Neural cell (in vitro differentiated cells): ENCODE measurements around the gene LRIT1. TPM values are rescaled to one million over a fixed set of nuclear protein-coding genes. Genes with fewer than 3 reads are reported as not detected.

Source experiments
- H2AFZ ChIP-seq: fragments of 200-600, 300-800 bp; sonication (generic), shearing (Covaris generic); 2 replicates; pipeline ENCODE4 v1.6.0; 2014; ENCODE audit warnings: low read depth, mild to moderate bottlenecking, antibody characterized with exemption, low read length, moderate library complexity
- H3F3A ChIP-seq: fragments of 200-600 bp; shearing (Covaris generic); 2 replicates; pipeline ENCODE4 v1.6.1; 2016; ENCODE audit warnings: mild to moderate bottlenecking, moderate library complexity, mixed read lengths, antibody characterized with exemption, low read length; ENCODE audit not compliant: insufficient read depth, poor library complexity, severe bottlenecking
- H3K27ac ChIP-seq: fragments of 200-600, 300-800 bp; sonication (generic), shearing (Covaris generic); 2 replicates; pipeline ENCODE4 v1.5.1; 2014; ENCODE audit warnings: mild to moderate bottlenecking, low read length, moderate library complexity
- H3K27me3 ChIP-seq: fragments of 300-800, 200-600 bp; sonication (generic), shearing (Covaris generic); 2 replicates; pipeline ENCODE4 v1.6.0; 2014; ENCODE audit warnings: mild to moderate bottlenecking, low read depth, low read length, moderate library complexity; ENCODE audit not compliant: insufficient read depth
- H3K36me3 ChIP-seq: fragments of 300-800, 200-600 bp; sonication (generic), shearing (Covaris generic); 2 replicates; pipeline ENCODE4 v1.5.1; 2014; ENCODE audit warnings: mild to moderate bottlenecking, antibody characterized with exemption, low read length, moderate library complexity; ENCODE audit not compliant: insufficient read depth
- H3K4me2 ChIP-seq: fragments of 300-800, 200-600 bp; sonication (generic), shearing (Covaris generic); 2 replicates; pipeline ENCODE4 v1.6.0; 2014; ENCODE audit warnings: mild to moderate bottlenecking, low read length
- H3K4me3 ChIP-seq: fragments of 300-800, 200-600 bp; sonication (generic), shearing (Covaris generic); 2 replicates; pipeline ENCODE4 v1.5.1; 2014; ENCODE audit warnings: mild to moderate bottlenecking, low read length, moderate library complexity
- H3K79me2 ChIP-seq: fragments of 200-600 bp; shearing (Covaris generic); replicated peaks from 2 replicates; pipeline ENCODE4 v1.6.0; 2014; ENCODE audit warnings: mild to moderate bottlenecking, low read length, moderate library complexity; ENCODE audit not compliant: insufficient read depth
- H3K9ac ChIP-seq: fragments of 300-800, 200-600 bp; sonication (generic), shearing (Covaris generic); 2 replicates; pipeline ENCODE4 v1.6.1; 2016; ENCODE audit warnings: mild to moderate bottlenecking, low read length, mixed read lengths
- H3K9me2 ChIP-seq: fragments of 200-600 bp; shearing (Covaris generic); 2 replicates; pipeline ENCODE4 v1.6.1; 2016; ENCODE audit warnings: mild to moderate bottlenecking, low read length, mixed read lengths; ENCODE audit not compliant: insufficient read depth
- H3K9me3 ChIP-seq: fragments of 200-600, 300-800 bp; sonication (generic), shearing (Covaris generic); 2 replicates; pipeline ENCODE4 v1.6.1; 2016; ENCODE audit warnings: mild to moderate bottlenecking, mixed run types, low read length, moderate library complexity, mixed read lengths
- H4K20me1 ChIP-seq: fragments of 200-600 bp; shearing (Covaris generic); 2 replicates; pipeline ENCODE4 v1.6.1; 2016; ENCODE audit warnings: mild to moderate bottlenecking, mixed run types; ENCODE audit not compliant: insufficient read depth
- CTCF ChIP-seq: fragments of 450-650 bp; IDR thresholded peaks from 2 replicates; pipeline ENCODE4 v1.5.1; 2014; ENCODE audit warnings: antibody characterized with exemption, mild to moderate bottlenecking, moderate library complexity; ENCODE audit not compliant: poor library complexity, severe bottlenecking
- EP300 ChIP-seq: fragments of 450-650 bp; conservative IDR thresholded peaks from 2 replicates; pipeline ENCODE4 v1.6.1; 2014; ENCODE audit warnings: antibody characterized with exemption, mild to moderate bottlenecking, moderate library complexity; ENCODE audit not compliant: poor library complexity, severe bottlenecking
- EZH2 ChIP-seq: fragments of 200-600, 300-800 bp; shearing (Covaris generic), sonication (generic); IDR thresholded peaks from 2 replicates; pipeline ENCODE4 v1.6.1; 2014; ENCODE audit warnings: antibody characterized with exemption, low read length, borderline replicate concordance, mild to moderate bottlenecking; ENCODE audit not compliant: insufficient read depth, poor library complexity, severe bottlenecking
- MXI1 ChIP-seq: fragments of 450-650 bp; conservative IDR thresholded peaks from 2 replicates; pipeline ENCODE4 v1.6.1; 2014; ENCODE audit warnings: antibody characterized with exemption, mild to moderate bottlenecking; ENCODE audit not compliant: poor library complexity, severe bottlenecking
- POLR2AphosphoS5 ChIP-seq: IDR thresholded peaks from 2 replicates; pipeline ENCODE4 v1.6.1; 2012
- RAD21 ChIP-seq: fragments of 450-650 bp; conservative IDR thresholded peaks from 2 replicates; pipeline ENCODE4 v1.6.1; 2014; ENCODE audit warnings: antibody characterized with exemption, mild to moderate bottlenecking, moderate library complexity
- REST ChIP-seq: IDR thresholded peaks from 2 replicates; pipeline ENCODE4 v1.6.1; 2012; ENCODE audit warnings: borderline replicate concordance
- SMC3 ChIP-seq: fragments of 450-650 bp; conservative IDR thresholded peaks from 2 replicates; pipeline ENCODE4 v1.6.1; 2014; ENCODE audit warnings: antibody characterized with exemption, mild to moderate bottlenecking, moderate library complexity; ENCODE audit not compliant: poor library complexity
- TAF1 ChIP-seq: IDR thresholded peaks from 2 replicates; pipeline ENCODE4 v1.6.1; 2012; ENCODE audit warnings: low read depth
- polyA plus RNA-seq: library from polyadenylated mRNA; depleted of rRNA; stranded (reverse); fragments of >200 nt; gene quantifications from 2 replicates; pipeline ENCODE4 v1.2.3, GENCODE V29; 2014

LRIT1 gene
- polyA plus RNA-seq, 1 donor from 2014 or later: not detected

GRCh38 chr10:84201682-84202081 is 39.7 kb downstream of the LRIT1 start:
- Histone ChIP-seq H3K9ac (no peak overlapping the region), H4K20me1 (no peaks in the 10 kb centered on the region), H3K9me2 (no peaks in the 10 kb centered on the region), H3K36me3 (no peaks in the 10 kb centered on the region), H3K79me2 (no peaks in the 10 kb centered on the region), H3K4me2 (no peak overlapping the region), H2AFZ (no peak overlapping the region), H3K4me3 (no peak overlapping the region), H3K9me3 (no peaks in the 10 kb centered on the region), H3K27me3 (no peaks in the 10 kb centered on the region), H3K27ac (no peak overlapping the region), H3F3A (no peaks in the 10 kb centered on the region)
- TF ChIP-seq RAD21 (no peak), EP300 (no peak), TAF1 (no peak), REST (no peak), MXI1 (no peak), CTCF (no peak), POLR2AphosphoS5 (no peak), SMC3 (no peak), EZH2 (no peak)

- H3K9me3 ChIP-seq: no peaks in the 10 kb centered on the region
- H4K20me1 ChIP-seq: no peaks in the 10 kb centered on the region
- H3K36me3 ChIP-seq: no peaks in the 10 kb centered on the region
- H3K9ac ChIP-seq: no peak overlapping the region
- no peaks in the 10 kb centered on the region for H3K27me3 ChIP-seq
- no peak overlapping the region for H2AFZ ChIP-seq
- H3K4me3 ChIP-seq: no peak overlapping the region
- no peaks in the 10 kb centered on the region for H3K79me2 ChIP-seq
- no peaks in the 10 kb centered on the region for H3F3A ChIP-seq
- no peak overlapping the region for H3K4me2 ChIP-seq
- TF ChIP-seq TAF1 (no peak), POLR2AphosphoS5 (no peak), CTCF (no peak), REST (no peak), EP300 (no peak), MXI1 (no peak)
- H3K9me2 ChIP-seq: no peaks in the 10 kb centered on the region
- H3K27ac ChIP-seq: no peak overlapping the region
These were observed 40.1 kb downstream of the LRIT1 start for GRCh38 chr10:84201244-84201606.
